NK-92 (cell line): ENCODE results near the gene BBS2.
A peak's percentile ranks its signal among the peaks of the same experiment; 100 is the strongest.

Experiments
- DNase-seq: peaks from one replicate; lab custom pipeline; 2025; ENCODE audit not compliant: unreplicated experiment; lab: John Stamatoyannopoulos, UW

Gene BBS2

DNA sequence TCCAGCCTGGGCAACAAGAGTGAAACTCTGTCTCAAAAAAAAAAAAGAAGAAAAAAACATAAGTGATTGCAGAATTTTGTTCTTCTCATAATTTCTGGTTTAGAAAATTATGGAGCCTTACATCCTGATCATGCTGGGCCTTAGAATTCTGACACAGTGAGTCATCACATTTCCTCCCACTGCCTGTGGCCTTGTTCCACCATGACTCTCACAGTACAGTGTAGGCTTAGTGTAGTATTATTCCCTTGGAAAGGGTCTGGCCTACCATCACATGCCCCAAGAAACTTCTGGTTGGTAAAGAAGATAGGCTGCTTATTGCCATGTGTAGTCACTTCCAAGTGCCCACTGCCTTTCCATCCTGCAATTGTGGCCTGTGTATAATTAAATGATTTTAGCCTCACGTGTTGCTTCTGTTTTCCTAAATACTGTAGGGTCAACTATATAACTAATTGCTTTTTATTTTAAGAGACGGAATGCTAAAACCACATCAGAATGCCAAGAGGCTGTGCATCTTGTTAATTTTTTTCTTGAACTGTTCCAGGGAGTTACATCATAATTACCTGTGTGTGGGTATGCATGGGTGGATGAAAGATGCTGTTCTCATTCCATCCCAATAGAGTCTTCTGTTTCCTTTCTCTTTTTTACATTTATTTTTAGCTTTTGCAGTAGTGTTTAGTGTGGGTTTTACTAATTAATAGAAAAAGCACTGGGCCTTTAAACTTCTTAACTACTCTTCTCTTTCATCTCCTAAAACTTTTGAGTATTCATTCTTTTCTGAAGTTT lies 42.5 kb downstream of the BBS2 start:
- DNase-seq: no peak

DNA sequence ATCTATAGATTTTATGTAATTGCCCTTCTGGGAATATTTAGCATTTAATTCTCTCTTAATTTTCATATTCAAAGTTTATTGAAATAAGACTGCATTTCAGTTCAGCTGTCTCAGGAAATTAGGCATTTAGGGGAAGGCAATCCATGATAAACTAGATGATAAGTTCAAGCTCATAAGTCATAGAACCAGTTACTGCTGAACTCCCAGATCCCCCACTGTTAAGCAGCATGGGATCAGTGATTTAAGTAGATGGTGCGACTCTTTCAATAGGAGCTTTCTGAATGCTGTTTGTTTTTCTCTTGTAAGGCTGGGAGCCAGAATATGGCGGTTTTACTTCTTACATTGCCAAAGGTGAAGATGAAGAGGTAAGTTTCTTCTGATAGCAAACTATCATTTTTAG lies 44.6 kb downstream of the BBS2 start:
- no peak for DNase-seq

GRCh38 chr16:56470666-56471065 lies 49.2 kb downstream of the BBS2 start:
- DNase-seq: no peak

- no peak for DNase-seq
Observed at GRCh38 chr16:56470232-56470631, 49.6 kb downstream of the BBS2 start.

DNA sequence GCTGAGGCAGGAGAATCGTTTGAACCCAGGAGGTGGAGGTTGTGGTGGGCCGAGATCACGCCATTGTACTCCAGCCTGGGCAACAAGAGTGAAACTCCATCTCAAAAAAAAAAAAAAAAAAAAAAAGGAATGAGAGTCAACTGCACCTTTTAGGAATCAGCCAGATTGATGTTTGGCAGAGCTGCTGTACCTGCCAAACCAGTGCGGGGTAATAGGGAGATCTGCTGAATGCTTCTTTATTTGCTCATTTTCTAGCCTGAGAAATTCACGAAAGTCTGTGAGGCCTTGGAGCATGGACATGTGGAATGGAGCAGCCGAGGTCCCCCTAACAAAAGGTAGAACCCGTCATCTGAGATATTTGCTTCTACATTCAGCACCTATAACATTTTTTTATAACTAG lies 50.1 kb downstream of the BBS2 start:
- DNase-seq: no peak

DNA sequence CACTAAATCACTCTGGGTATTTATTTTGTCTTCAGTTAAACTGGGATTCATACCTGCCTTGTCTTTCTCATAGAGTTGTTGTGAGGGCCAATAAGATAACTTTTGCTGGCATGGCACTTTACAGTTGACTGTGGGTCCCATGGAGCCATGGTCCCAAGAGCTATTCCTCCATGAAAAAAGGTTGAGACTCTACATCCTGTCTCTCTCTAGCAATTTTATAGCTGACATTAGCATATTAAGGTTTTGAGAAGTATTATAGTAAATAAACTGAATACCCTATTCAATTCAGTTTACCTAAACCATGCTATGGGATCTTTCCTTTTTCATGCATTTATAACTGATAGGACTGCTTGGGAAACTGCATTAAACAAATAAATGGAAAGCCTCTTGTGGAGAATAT lies 51.0 kb downstream of the BBS2 start:
- DNase-seq: no peak

GRCh38 chr16:56466344-56466743 lies 53.5 kb downstream of the BBS2 start:
- DNase-seq: no peak

GRCh38 chr16:56463153-56463552 lies 56.7 kb downstream of the BBS2 start:
- no peak for DNase-seq

DNA sequence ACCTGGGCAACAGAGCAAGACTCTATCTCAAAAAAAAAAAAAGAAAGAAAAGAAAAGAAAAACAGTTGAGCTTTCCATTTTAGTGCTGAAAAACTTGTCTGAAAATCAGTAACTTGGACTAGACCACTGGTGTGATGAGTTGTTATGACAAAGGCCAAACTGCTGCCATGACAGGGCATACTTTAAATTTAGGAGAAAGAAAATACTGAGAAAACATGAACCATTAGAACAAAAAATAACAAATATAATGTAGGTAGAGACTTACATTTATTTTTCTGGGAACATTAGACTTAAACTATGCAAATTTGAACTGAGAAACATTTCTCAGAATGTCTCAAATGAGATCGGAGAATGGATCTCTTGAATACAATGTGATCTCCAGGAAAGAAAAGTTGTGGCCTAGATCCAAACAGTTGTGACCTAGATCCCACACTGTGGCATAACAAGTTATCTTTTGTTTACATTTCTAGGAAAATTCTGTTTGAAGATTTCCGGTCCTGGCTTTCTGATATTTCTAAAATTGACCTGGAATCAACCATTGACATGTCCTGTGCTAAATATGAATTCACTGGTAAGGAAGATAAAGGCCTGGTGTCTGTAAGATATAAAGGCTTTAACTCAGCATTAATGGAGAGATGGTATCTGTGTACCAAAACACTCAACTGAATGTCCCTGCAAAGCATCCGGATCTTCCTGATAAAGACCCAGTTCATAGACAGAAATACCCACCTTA lies 57.6 kb downstream of the BBS2 start:
- no peak for DNase-seq

DNA sequence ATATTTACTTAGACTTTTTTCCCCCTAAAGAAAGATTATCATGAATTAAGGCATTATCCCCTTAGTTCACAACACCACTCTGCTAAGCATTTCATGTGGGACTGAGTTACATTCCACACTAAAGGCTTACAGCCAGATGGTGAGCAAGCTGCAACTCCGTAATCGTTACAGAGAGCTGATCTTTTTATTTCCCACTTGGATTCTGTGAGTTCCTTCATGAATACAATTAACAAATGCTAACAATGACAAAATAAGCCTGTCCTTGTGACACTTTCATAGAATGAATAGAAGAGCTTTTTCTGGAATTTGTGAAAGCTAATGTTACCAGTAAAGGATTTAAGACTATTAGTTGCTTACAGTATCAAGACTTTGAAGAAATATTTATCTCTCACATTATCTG lies 59.7 kb downstream of the BBS2 start:
- DNase-seq: no peak

- no peak for DNase-seq
Observed at GRCh38 chr16:56457927-56458470, 61.8 kb downstream of the BBS2 start.

DNA sequence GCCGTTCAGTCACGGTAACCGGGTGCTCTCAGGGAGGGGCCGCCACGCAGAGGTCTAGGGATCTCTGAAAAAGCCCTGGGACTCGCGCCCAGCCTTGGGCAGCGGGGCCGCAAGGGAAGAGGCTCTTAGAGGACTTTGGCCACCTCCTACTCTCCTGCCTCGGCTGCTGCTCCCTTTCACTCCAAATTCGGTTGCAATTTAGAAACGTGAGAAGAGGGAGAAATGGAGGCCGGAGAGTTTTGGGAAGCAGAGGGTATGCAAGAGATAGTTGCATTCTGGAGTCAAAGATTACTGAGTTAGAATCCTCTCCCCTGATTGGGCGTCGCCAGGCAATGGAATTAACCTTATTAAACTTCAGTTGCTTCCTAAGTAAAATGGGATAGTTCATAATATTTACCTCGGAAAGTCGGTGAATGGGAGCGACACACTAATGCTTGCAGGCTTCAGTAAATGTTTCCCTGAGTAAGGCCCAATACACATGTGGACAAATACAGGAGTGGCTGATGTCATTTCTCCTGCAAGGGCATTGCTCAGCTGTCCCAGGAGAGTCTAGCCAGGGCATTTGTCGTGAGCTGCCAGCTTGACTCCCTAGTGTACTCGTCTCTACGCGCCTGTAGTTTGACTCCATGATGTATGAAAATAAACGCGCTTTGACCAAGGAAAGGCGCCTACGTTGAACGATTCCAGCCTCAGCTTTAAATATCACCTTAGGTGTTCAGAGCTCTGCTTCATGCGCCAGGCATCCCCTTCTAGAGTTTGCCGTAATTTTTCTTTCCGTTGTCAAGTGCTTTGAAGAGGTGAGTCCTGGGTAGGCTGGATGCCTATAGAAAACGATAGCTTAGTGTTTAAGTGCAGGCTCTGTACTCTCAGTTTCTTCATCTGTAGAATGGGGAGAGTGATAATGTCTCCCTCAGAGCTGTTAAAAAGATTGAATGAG lies 67.8 kb downstream of the BBS2 start:
- no peak for DNase-seq

GRCh38 chr16:56450986-56451752 lies 68.7 kb downstream of the BBS2 start, which contains the start of the genes NUDT21 and OGFOD1:
Gene NUDT21 (minus strand): TSS chr16:56451332. CDS start chr16:56451202, 130 bp downstream.
Gene OGFOD1 (plus strand): TSS chr16:56451554. CDS start chr16:56451613, 59 bp downstream.
- DNase-seq: peak; percentile 62

DNA sequence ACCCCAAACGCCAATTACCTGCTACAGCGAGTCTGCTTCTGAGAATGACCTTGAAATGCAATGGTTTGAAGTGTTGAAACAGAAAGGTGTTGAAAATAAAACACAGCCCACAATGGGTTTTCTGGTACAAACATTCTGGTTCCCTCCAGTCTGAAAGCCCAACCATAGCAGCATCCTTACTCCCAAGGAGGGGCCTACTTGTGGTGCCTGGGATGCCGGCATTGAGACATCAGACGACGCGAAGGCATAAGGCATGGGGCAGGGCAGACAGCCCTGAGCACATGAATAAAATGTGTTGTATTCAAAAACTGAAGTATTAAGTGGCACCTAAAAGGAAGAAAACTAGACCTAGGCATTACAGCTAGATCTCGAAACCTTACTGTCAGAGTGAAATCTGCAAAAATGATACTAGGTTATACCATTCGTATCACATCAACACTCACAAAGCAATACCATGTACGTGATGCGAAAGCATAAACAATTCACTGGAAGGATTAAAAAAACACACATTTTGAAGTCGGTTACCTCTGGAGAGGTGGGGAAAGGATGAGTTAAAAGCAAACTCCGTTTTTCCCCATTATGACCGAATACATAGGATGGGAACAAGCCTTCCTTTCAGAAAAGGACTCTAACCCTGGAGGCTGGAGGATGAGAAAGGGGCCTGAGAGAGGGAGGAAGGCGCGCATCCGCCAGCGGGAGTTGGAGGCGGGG lies 69.4 kb downstream of the BBS2 start:
- no peak for DNase-seq

GRCh38 chr16:56448005-56448404 lies 71.8 kb downstream of the BBS2 start:
- no peak for DNase-seq

- DNase-seq: no peak
Observed at GRCh38 chr16:56447286-56447685, 72.5 kb downstream of the BBS2 start.

DNA sequence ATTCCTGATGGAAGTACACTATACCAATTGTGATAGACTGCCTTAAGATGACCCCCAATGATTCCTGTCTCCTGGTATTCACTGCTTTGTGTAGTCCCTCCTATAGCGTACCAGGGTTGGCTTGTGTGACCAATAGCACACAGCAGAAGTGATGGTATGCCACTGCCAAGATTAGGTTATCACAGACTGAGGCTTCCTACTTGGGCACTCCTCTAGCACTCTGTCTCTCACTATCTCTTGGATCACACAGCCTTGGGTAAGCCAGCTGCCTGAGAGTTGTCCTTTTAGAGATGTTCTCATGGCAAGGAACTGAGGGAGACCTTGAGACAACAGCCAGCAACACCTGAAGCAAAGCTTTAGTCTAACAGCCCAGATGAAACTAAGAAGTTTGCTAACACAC lies 81.8 kb downstream of the BBS2 start:
- no peak for DNase-seq

DNA sequence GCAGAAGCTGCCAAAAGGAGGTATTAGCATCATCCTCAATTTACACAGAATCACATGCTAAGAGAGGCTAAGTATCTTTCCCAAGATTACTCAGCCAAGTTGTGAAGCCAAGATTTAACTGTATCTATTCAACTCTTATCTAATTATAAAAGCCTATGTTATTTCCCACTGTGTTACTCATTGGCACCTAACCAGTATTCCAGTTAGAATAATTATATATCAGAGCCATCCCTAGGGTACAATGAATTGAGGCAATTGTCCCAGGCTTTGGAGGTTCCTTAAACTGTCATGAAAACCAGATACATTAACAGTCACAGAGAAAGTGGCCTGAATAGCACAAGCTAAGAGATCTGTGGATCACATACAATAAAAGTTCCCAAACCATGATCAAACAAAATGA lies 83.6 kb downstream of the BBS2 start:
- DNase-seq: no peak
